Measurements from ENCODE around the gene AVEN.

DNA sequence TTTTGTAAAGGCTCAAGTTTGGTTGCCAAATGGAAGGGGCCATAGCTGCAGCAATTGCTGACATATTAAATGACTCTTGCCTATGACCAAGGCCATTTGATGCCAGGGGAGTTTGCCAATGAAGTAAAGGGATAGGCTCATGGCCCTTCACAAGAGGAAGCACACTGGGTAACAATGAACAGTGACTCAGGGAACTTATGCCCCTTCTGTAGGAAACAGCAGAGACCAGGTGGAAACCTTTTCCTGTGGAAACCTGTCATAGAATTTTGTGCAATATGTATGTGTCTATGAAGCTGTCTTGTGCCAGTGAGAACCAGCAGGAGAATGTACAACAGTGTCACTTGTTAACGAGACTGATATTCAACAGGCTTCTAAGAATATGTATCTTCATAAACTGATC is 25.4 kb upstream of the AVEN start:
- no peak for TF ChIP-seq FOXM1 (IDR thresholded peaks at IDR 0.05; ENCODE audit: low read depth)
- no peak for TF ChIP-seq TAF1 (IDR thresholded peaks at IDR 0.05; ENCODE audit: borderline replicate concordance, low read depth, low read length)
- no peak for TF ChIP-seq MAX (IDR thresholded peaks at IDR 0.05; ENCODE audit: low read depth)
- no peak for TF ChIP-seq IRF3 (IDR thresholded peaks at IDR 0.05; ENCODE audit: low read depth, low read length)
- no peak for TF ChIP-seq EP300 (IDR thresholded peaks at IDR 0.05; ENCODE audit: borderline replicate concordance in 1 of 2, low read depth in 1 of 2, low read length in 1 of 2)
- no peak for TF ChIP-seq MXI1 (IDR thresholded peaks at IDR 0.05; ENCODE audit: low read depth, low read length)
- TF ChIP-seq, protein P1, sequence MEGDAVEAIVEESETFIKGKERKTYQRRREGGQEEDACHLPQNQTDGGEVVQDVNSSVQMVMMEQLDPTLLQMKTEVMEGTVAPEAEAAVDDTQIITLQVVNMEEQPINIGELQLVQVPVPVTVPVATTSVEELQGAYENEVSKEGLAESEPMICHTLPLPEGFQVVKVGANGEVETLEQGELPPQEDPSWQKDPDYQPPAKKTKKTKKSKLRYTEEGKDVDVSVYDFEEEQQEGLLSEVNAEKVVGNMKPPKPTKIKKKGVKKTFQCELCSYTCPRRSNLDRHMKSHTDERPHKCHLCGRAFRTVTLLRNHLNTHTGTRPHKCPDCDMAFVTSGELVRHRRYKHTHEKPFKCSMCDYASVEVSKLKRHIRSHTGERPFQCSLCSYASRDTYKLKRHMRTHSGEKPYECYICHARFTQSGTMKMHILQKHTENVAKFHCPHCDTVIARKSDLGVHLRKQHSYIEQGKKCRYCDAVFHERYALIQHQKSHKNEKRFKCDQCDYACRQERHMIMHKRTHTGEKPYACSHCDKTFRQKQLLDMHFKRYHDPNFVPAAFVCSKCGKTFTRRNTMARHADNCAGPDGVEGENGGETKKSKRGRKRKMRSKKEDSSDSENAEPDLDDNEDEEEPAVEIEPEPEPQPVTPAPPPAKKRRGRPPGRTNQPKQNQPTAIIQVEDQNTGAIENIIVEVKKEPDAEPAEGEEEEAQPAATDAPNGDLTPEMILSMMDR (IDR thresholded peaks at IDR 0.05) = no peak
- no peak for TF ChIP-seq FOXJ3 (CRISPR knock-in tag; IDR thresholded peaks at IDR 0.05)
